ENCODE measurements around the gene RHOF.
A peak's percentile ranks its signal among the peaks of the same experiment; 100 is the strongest.

The RHOF gene

DNA sequence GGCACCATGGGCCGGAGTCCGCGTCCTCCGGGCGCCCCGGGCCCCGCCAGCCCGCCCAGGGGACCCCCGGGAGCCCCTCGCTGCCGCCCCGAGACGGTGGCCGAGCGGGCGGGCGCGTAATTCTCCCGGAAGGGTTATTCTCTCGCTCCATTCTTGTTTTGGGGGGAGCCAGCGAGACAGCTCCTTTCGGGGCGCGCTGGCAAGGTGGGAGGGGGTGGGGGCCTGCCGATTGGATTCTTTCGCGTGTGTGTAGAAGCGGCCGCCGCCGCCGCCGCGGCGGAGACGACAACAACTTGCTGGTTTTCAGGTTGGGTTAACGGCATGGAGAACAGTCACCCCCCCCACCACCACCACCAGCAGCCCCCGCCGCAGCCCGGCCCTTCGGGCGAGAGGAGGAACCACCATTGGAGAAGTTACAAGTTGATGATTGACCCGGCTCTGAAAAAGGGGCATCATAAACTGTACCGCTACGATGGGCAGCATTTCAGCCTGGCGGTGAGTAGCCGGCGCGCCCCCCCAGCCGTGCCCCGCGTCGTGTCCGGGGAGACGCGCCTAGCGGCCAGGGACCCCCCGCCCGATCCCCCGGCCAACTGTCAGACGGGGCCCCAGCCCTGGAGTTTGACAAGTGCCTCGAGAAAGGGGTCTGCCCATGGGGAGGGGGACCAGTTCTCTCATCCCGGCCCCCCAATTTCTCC, 11.1 kb upstream of the RHOF start:
- DNase-seq = no peak

DNA sequence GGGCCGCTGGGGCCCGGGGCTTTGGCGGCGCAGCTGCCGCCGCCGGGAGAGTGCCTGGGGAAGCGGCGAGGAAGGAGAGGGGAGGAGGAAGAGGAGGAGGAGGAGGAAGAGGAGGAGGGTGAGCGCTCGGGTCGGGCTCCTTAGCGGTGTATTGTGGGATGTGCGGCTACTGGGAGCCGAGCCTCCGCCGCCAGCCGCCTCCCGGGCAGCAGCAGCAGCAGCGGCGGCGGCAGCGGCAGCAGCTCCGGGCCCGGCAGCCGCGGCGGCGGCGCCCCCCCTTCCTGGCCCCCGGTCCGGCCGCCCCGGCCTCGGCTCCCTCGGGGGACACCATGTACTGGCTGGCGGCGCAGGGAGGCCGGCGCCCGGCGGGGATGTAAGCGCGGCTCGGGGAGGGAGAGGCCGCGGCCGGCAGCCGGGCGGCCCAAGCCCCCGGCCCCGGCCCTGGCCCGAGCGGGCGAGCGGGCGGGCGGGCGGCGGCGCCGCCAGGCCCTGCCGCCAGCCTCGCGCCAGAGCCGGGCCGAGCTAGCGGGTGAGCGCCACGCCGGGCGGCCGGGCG, 10.5 kb upstream of the RHOF start, which contains the start of gene SETD1B:
TSS of gene SETD1B (plus strand) at position 149 of the 556 bp plus-strand sequence. CDS start 729 bp downstream, outside the sequence.
- peak; percentile 75 for DNase-seq

DNA sequence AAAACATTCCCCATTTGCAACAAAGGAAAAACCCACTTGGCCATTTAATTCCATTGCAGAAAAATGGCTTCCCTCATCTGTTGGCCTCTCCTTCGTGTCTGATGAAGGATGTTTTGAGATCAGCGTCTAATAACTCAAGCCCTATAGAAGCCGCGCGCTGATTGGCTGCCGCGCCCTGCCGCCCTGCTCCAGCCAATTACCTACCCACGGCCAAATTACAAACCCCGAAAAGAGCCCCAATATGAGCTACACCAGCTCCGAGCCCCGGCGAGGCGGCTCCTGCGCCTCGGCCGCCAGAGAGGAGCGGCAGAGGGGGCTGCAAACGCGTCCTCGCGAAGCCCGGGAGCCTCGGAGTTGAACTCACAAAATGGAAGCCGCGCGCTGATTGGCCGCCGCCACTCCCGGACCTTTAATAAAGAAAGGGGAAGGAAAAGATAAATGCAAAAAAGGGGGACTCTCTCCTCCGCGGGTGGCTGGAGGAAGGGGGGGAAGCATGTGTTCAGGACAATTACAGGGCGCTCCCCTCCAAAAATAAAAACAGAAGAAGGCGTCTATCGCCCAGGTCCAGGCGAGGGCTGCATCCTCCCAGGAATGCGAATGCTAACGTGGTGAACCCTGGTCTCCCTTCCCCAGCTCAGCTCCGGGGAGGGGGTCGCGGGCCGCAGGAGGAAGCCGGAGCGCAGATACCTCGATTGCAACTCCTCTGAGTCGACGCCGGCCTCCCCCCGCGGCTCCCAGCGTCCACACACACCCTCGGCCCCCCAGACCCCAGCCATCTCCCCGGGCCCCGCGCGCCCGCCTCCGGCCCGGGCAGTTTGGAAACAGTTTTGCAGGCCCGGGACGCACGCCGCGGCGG, 9.6 kb upstream of the RHOF start:
- peak; percentile 96 for DNase-seq

DNA sequence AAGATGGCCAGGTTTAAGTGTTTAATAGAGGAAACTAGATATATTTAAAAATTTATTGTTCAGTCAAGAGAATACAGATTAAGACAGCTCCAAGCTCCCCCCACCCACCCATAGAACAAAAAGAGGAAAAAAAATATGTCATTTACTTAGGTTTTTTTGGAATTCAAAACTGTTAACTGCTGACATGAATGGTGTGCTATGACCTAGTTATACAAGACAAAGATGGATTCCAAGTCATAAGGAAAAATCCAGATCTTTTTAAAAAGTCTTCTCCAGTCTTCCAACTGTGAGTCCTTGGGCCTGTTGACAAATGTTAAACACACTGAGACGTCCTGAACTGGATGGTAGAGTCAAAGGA, 9.0 kb upstream of the RHOF start:
- no peak for DNase-seq

DNA sequence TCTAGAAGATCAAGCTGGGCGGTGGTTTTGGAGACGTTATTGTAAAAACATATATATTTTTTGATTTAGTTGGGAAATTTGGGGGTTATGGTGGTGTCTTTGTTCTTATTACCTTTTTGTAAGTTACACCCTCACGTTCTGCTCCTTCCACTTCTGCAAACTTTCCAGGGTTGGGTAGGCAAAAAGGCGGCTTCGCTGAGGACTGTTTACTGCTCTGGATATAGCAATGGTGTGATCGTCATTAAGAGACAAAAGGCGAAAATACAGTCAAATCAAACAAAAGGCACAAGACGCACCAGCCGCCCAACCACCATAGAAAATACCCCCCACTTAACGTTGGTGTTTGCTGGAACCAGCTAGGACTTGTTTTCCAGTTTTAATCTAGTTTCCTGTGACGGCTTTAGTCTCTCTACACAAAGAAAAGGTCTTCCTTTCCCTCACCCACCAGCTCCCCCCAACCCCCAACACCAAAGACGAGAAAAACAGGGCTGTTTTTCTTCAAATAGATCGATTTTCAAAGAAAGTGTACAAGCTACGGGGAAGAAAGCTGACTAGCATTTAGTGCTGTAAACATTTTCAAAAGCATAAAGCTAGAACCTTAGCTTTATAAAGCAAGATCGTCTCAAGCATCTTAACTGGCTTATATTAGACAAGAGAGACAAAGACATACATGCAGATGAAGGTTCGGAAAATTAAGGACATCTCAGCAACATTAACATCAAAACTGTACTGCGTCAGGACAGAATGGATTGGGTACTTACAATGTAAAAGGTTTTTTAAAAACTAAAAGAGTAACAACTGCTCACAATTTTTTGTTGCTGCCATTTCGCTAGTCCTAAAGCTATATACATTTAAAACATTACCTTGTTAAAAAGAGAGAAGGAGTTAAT, 8.4 kb upstream of the RHOF start:
- peak; percentile 60 for DNase-seq

DNA sequence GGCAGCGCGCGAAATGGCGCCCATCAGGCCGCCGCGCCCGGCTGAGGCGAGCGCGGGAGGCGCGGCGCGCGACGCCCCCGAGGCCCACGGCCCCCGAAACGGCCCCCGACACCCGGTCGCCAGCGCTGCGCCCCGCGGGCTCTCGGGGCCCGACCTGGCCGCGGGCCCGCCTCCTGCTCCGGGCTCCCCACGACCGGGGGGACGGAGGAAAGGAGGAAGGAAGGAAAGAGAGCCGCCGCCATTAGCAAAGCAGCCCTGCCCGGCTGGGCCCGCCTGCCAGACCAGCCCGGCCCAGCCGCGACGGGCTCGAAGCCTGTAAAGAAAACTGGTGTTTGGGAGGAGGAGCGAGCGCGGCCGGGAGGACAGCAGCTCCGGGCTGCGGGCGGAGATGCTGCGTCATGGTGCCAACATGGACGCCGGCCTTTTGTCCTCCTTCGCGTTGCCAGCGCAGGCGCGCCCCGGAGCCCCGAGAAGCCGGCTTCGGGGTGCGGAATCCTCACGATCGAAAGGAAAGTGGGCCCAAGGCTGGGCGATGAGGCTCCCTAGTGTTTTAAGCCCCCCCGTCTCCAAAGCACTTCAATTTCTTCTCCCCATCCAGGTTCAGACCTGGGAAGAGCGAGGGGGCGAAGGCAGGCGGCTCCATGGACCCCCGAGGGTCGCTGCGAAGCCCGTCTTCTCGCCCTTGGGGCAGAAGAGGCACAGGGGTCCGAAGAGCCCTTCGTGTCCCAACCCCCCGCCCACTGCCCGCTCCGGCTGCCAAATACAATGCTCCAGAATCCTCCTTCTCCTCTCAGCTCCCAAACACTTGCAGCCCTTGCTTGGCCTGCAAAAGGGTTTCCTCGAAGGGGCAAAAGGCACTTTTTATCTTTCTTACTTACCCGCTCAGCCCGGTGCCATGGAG, 7.5 kb upstream of the RHOF start:
- peak; percentile 89 for DNase-seq

DNA sequence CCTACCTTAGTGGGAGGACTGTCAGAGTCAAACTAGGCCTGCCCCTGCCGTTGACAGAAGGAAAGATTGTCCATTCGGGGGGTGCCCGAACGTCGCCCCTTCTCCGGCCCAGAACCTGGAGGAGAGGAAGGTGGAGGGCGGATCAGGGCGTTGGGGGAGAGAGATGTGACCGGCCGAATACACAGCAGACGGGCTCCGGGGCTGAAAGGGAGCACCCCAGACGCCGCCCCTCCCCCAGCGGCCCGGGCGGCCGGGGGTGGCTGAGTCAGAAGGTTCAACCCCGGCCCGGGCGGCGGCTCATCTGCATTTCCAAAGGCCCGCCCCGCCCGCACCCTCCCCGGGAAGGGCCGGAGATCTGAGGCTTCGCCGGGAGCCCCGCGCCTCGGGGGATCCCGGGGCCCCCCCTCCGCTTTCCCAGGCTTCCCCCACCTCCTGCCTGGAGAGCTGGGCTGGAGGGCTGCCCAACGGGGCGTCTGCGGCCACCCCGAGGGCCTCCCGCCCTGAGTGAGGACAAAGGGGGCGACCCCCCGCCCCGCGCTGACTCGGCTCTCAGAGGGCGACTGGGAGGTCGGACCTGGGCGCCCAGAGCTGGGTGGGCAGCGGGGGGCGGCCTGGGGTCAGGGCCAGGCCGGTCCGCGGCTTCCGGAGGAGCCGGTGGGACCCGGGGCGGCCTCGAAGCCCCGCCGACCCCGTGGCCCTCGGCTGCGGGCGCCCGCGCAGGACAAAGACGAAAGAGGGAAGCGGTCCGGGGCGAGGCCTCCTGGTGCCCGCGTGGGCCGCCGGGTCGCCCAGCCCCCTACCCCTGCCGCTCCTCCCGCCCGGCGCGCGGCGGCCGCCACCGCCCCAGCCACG, 6.6 kb upstream of the RHOF start:
- peak; percentile 96 for DNase-seq

DNA sequence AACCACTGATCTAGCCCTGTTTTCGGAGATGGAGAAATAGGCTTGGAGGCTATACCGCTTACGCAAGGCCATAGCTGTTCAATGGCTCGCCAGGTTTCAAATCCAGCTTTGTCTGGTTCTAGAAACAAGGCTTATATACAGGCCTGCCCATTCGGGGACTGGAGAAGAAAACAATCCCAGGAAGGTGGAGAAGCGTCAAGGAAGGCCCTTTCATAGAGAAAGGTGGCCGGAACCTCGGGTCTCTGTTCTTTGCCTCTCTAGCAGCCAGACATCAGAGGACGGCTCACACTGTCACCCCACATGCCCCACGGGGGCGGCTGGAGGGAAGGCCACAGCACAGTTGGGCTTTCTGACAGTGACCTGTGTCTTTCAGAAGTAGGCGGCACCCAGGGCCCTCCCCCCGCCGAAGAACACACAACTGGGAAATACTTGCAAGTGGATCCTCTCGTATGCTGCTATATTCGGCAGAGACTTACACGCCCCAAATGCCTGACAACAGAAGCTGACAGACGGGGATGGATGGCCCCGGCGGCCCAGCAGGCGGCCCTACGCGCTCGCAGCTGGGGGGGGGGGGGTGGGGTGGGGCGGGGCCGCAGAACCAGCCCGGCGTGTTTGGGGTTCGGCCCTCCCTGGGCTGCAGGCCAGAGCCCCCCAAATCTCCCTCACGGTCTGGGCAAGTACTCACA, 5.8 kb upstream of the RHOF start:
- DNase-seq = peak; percentile 92

DNA sequence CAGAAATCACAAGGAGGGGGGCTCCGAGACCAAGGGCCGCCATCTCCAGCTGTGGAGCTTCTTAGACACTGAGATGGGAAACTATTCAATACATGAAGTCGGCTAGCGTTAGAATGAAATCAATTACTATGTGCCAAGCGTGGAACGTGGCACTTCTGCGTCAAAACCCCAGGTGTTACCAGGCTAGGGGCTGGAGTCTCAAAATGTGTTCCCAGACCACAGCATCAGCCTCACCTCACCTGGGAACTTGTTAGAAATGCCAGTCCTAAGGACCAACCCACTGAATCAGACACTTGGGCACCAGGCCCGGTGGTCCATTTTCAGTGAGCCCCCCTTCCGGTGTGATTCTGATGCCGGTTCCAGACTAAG, 5.3 kb upstream of the RHOF start:
- DNase-seq = no peak

DNA sequence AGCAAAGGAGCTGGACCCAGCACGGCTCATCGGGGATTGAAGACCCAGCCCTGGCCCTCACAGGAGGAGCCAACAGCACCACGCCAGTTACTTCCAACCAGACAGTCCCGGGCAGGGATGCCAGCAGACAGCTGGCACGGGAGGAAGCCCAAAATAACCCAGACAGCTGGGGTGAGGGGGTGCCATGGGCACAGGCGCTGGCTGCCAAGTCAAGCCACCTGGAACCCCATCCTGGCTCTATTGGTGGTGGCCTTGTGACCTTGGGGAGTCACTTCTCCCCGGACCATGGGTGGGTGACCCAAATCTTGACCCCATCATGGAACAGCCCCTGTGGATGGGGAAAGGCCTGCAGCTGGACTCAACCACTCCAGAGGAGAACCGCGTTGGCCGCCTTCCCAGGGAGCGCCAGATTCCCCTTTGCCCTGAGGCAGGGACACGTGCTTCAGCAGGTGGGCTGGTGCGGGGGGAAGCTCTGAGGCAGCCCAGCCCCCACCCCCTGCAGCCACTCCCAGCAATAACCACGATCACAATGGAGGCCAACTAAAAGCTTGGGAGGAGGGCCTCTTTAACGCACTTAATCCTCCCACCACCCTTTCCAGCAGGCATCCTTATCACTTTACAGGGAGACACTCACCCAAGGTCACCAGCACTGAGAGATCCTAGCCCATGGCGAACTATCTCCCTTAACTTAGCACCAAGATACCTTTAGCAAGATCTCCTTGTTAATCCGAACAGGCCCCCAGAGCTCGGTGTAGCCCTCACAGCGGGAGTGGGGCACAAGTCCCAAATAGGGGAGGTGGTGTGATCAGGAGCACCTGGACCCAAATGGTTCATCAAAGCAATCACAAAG, 4.7 kb upstream of the RHOF start:
- no peak for DNase-seq

DNA sequence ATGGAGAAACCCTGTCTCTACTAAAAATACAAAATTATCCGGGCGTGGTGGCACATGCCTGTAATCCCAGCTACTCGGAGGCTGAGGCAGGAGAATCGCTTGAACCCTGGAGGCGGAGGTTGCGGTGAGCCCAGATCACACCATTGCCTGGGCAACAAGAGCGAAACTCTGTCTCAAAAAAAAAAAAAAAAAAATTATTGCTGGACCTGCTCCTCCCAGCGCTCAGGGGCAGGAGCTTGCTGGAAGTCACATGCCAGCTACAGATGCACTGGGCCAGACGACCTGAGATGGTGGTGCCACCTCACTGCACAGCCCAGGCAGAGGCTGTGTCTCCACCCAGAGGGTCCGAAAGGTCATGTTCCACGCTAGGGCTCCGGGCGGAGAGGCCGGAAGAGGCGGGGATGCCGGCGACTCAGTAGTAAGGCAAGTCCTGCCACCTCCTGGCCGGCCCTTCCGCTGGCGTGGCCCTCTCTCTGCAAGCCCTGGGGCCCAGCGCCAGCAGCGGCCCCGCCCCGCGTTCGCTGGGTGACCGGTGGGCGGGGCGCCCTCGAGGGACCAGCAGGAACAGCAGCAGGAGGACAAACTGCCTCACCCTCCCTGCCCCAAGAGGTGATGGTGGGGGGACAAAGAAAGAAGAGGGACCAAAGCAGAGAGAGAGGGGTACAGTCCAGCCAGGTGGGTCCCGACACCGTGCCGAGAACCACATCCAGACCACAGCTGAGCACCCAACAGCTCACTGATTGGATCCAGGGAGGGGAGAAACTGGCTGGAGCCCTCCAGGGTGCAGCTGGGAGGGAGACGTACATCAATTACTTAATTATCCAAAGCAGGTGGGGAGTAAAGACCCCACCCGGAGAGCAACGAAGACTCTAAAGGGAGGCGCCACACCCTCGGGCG, 3.6 kb upstream of the RHOF start:
- peak; percentile 41 for DNase-seq

DNA sequence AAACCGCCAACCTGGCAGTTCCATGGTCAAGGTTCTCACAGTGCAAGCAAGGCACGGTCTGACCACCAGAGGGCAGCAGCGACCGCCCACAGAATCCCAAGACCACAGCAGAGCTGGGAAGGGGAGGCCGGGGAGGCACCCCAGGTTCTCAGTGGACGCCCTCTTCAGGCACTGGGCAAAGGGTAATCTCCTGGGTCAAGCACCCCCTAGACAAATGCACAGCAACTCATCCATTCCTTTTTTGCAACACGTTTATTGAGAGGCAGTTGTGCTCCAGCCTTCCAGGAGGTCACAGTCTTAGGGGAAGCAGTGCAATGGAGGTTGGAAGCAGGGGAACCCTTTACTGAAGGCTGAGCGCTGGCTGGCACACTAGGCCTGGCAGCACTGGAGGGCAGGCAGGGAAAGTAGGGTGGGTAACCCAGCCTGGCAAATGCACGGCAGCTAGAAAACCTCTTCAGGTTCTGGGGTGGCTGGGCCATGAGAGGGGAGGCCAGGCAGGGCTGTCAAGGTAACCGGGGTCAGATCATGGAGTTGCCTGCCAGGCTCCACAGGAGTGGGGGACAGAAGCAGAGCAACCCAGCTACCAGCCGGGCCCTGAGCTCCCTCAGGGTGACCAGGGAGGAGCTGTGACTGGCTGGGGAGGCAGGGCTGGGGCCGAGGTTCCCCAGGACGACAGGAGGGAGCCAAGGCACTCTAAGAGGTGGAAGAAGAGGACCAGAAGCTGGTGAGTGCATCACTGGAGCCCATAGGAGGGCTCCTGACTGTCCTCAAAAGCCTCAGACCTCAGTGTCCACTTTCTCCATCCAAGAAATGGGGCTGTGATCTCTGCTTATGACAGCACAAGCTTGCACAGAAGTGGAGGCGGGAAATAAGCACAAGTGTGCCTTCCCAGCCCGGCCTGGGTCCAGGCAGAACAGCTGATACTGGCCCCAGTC, 1.8 kb upstream of the RHOF start:
- peak; percentile 82 for DNase-seq

DNA sequence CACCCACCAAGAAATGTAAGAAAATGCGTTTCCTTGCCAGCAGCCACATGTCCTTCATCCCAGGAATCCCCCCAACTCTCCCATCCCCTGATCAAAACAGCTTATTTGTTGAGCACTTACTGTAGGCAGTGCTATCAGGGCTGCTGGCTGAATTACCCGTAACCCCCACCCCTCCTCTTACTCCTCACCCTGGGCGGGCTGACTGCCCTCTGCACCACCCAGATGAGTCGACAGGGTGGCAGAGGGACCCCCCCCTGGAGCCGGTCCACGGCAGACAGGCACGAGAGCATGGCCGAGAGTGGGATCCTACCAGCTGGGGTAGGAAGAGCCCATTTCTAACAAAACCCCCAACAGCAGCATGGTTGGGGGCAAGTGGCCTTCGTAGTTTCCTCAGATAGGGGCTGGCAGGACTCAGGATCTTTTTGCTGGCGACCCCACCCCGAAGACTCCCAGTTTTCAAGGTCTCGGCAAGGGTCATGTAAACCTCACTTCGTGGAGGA, 1.1 kb upstream of the RHOF start:
- no peak for DNase-seq

DNA sequence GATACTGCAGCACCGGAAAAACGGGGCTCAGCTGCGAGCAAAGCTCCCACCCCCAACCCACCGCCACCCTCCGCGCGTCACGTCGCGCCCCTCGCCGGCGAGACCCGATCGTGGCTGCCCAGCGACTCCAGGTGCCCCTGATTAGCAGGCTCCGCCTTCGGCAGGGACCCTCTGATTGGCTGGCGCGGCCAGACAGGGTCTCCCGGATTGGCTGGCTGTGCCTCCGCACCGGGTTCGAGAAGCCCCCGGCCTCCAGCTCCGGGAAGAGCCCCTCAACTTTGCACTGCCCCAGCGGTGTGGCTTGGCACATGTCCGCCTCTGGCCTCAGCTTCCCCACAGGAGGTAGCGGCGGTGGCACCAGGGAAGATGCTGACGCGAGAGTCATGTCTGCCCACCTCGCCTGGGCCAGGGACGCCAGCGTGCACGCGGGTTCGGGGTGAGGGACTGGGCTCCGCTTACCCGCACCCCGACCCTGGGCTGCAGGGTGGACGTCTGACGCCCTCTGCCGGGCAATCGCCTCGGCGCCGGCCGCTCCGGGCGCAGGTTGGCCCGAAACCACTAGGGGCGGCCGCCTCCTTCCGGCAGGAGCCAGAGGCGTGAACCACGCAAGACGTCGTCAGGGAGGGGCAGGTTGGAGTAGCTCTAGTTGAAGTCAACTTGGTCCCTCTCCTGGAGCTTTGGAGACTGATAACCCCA, 498 bp upstream of the RHOF start:
- peak; percentile 91 for DNase-seq

DNA sequence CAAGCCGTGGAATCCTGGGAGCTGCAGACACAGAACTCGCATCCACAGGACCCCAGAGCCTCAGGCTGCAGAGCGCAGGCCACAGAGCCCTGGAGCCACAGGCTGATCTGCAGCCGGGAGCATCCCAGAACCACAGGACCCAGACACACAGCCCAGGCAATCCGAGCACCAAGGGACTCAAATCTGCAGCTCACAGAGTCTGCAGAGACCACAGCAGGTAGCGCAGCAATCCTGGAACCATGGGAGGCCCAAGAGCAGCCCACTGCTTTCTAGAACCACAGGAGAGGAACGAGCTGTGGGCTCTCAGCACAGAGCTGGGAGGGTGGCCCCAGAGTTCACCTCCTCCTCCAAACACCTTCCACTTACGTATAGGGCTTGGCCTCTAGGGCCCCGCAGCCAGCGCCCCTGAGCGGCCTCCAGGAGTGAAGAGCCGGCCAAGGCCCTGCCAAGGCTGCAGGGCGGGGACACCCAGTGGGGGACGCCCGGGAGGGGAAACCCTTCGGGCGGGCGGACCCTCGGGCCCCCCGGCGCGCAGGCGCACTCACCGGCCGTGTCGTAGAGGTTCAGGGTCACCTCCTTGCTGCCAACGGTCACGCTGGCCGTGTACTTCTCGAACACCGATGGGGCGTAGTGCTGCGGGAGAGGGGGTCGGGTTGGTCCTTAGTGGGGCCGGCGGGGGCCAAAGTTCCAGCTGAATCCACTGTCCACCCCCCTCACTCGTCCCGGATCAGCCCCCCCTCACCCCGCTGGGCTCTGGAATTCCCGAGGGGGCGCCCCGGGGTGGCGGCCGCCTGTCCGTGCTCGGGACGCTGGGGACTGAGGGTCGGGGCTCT, 665 bp downstream of the RHOF start:
- no peak for DNase-seq

Data from fibroblast of skin of scalp (primary cell).